HCT116 (cell line): ENCODE data around the gene FTSJ3. TPM values are rescaled to one million over a fixed set of nuclear protein-coding genes. Genes with fewer than 3 reads are reported as not detected.
A peak's percentile ranks its signal among the peaks of the same experiment; 100 is the strongest.

Experiments used
- ATAC-seq: fragments of 200-7000 bp; cut with Tn5 transposase; 2 replicates; pipeline ENCODE4 v1.9.1; 2020; ENCODE audit warnings: mild to moderate bottlenecking, moderate library complexity
- BruUV-seq: library from RNA; stranded (reverse); fragments of 400-500 nt; replicated peaks from 2 replicates; lab custom pipeline; 2021; lab: Mats Ljungman, UMichigan
- CTCF ChIA-PET: fragments of 300-600 bp; sonication (Branson Sonifier 250); formaldehyde crosslinking; loops from one replicate; lab custom pipeline; 2021; ENCODE audit warnings: antibody characterized with exemption; lab: Charles Lee
- POLR2A ChIA-PET: fragments of 300-600, 350-600 bp; sonication (Branson Sonifier 250); formaldehyde crosslinking; loops from one replicate; lab custom pipeline; 2021; ENCODE audit warnings: antibody characterized with exemption; lab: Charles Lee
- RAD21 ChIA-PET, 2 experiments: fragments of 300-600 bp; sonication (Branson Sonifier 250); formaldehyde crosslinking; loops; one replicate each; lab custom pipeline; 2023; ENCODE audit warnings: low total read pairs in 2 of 2; ENCODE audit not compliant: uncharacterized antibody in 2 of 2, unreplicated experiment in 2 of 2, low non-redundant PET in 1 of 2; lab: Charles Lee
- DNase-seq: peaks from one replicate; pipeline ENCODE4 v3.0.0-alpha.2; 2010; ENCODE audit warnings: low read depth, low spot score
- H2AFZ ChIP-seq: fragments of 200-600 bp; shearing (Covaris generic), sonication (generic); 2 replicates; pipeline ENCODE4 v1.6.1; 2017; ENCODE audit warnings: low read depth, mixed run types, mixed read lengths, antibody characterized with exemption, low read length; ENCODE audit not compliant: poor library complexity, severe bottlenecking
- H3K27ac ChIP-seq: 2 replicates; pipeline ENCODE4 v1.5.1; 2012; ENCODE audit warnings: low read depth, low read length
- H3K27me3 ChIP-seq: fragments of 200-600 bp; sonication (generic); 2 replicates; pipeline ENCODE4 v1.6.1; 2016; ENCODE audit warnings: mixed run types, low read length, mixed read lengths; ENCODE audit not compliant: insufficient read depth
- H3K36me3 ChIP-seq, 2 experiments: fragments of 200-500 bp in 1 of 2; fragments of 200-600 bp in 1 of 2; sonication (Bioruptor generic) in 1 of 2; sonication (generic) in 1 of 2; 2 replicates each; pipeline versions ENCODE4 v1.5.1 to v1.6.1; 2014 to 2016; ENCODE audit warnings: low read length in 2 of 2, inconsistent platforms in 1 of 2, mixed read lengths in 1 of 2, mixed run types in 1 of 2; ENCODE audit not compliant: insufficient read depth in 2 of 2, control insufficient read depth in 1 of 2
- H3K4me1 ChIP-seq, 2 experiments: fragments of 200-600 bp in 1 of 2; sonication (generic) in 1 of 2; 2 replicates each; pipeline versions ENCODE4 v1.5.1 to v1.6.1; 2012 to 2017; ENCODE audit warnings: low read length in 2 of 2, inconsistent platforms in 1 of 2, mild to moderate bottlenecking in 1 of 2, mixed read lengths in 1 of 2, mixed run types in 1 of 2, moderate library complexity in 1 of 2; ENCODE audit not compliant: insufficient read depth in 2 of 2, control insufficient read depth in 1 of 2
- H3K4me2 ChIP-seq: fragments of 200-600 bp; sonication (generic); 2 replicates; pipeline ENCODE4 v1.6.1; 2017; ENCODE audit warnings: mixed run types, low read length, mixed read lengths
- H3K4me3 ChIP-seq, 2 experiments: fragments of 200-600 bp in 1 of 2; sonication (generic) in 1 of 2; replicated peaks in 1 of 2; 2 replicates each; pipeline ENCODE4 v1.5.1; 2011 to 2016; ENCODE audit warnings: low read length in 2 of 2, control low read depth in 1 of 2, low read depth in 1 of 2, mild to moderate bottlenecking in 1 of 2, mixed read lengths in 1 of 2, mixed run types in 1 of 2
- H3K79me2 ChIP-seq: fragments of 200-600 bp; sonication (generic); 2 replicates; pipeline ENCODE4 v1.6.1; 2017; ENCODE audit warnings: mild to moderate bottlenecking, mixed run types, low read length, moderate library complexity, mixed read lengths; ENCODE audit not compliant: insufficient read depth
- H3K9ac ChIP-seq: fragments of 200-600 bp; sonication (generic); 2 replicates; pipeline ENCODE4 v1.6.1; 2016; ENCODE audit warnings: low read length, mixed read lengths
- H3K9me2 ChIP-seq: fragments of 200-600 bp; sonication (generic), shearing (Covaris generic); 2 replicates; pipeline ENCODE4 v1.6.1; 2017; ENCODE audit warnings: mixed run types, mild to moderate bottlenecking, moderate library complexity; ENCODE audit not compliant: insufficient read depth
- H3K9me3 ChIP-seq, 2 experiments: fragments of 200-500 bp in 1 of 2; fragments of 200-600 bp in 1 of 2; sonication (Bioruptor generic) in 1 of 2; sonication (generic) in 1 of 2; 2 replicates each; pipeline ENCODE4 v1.6.1; 2014 to 2017; ENCODE audit warnings: low read length in 2 of 2, mixed read lengths in 2 of 2, inconsistent platforms in 1 of 2, low read depth in 1 of 2, mild to moderate bottlenecking in 1 of 2, mixed run types in 1 of 2, moderate library complexity in 1 of 2; ENCODE audit not compliant: control insufficient read depth in 1 of 2, insufficient read depth in 1 of 2
- H4K20me1 ChIP-seq: fragments of 200-600 bp; sonication (generic), shearing (Covaris generic); 2 replicates; pipeline ENCODE4 v1.6.1; 2017; ENCODE audit warnings: mixed run types, mild to moderate bottlenecking, moderate library complexity; ENCODE audit not compliant: insufficient read depth
- CBX3 ChIP-seq: IDR thresholded peaks from 2 replicates; pipeline ENCODE4 v1.6.1; 2012; ENCODE audit warnings: low read depth
- CEBPB ChIP-seq: IDR thresholded peaks from 2 replicates; pipeline ENCODE4 v1.6.1; 2012; ENCODE audit warnings: low read depth
- ELF1 ChIP-seq: IDR thresholded peaks from 2 replicates; pipeline ENCODE4 v1.6.1; 2012; ENCODE audit warnings: low read depth, borderline replicate concordance
- EZH2 ChIP-seq: fragments of 200-600 bp; sonication (generic); IDR thresholded peaks from 2 replicates; pipeline ENCODE4 v1.6.1; 2017; ENCODE audit warnings: antibody characterized with exemption, mixed run types
- EZH2phosphoT487 ChIP-seq: fragments of 200-600 bp; IDR thresholded peaks from 2 replicates; pipeline ENCODE4 v1.6.1; 2018; ENCODE audit warnings: antibody characterized with exemption, borderline replicate concordance
- JUND ChIP-seq: IDR thresholded peaks from 2 replicates; pipeline ENCODE4 v1.6.1; 2012
- POLR2AphosphoS5 ChIP-seq: IDR thresholded peaks from 2 replicates; pipeline ENCODE4 v1.6.1; 2011; ENCODE audit warnings: mild to moderate bottlenecking, low read depth, low read length, moderate library complexity
- RAD21 ChIP-seq: IDR thresholded peaks from 2 replicates; pipeline ENCODE4 v1.6.1; 2012; ENCODE audit warnings: low read depth, mild to moderate bottlenecking
- TCF7L2 ChIP-seq: IDR thresholded peaks from 2 replicates; pipeline ENCODE4 v1.7.0; 2011; ENCODE audit warnings: borderline replicate concordance, inconsistent platforms; ENCODE audit not compliant: insufficient read depth, insufficient read length; ENCODE audit errors: extremely low read depth
- ZFX ChIP-seq: fragments of 450-650 bp; IDR thresholded peaks from 2 replicates; pipeline ENCODE4 v1.6.1; 2017
- ZNF274 ChIP-seq: fragments of 200-500 bp; sonication (Bioruptor generic); IDR thresholded peaks from 2 replicates; pipeline ENCODE4 v1.6.1; 2014; ENCODE audit warnings: mild to moderate bottlenecking, low read depth, low read length, inconsistent platforms
- intact Hi-C: fragments of 100-400 bp; cut with micrococcal nuclease; formaldehyde crosslinking; loops from 2 replicates; pipeline ENCODE4 v1.10.0; 2022
- total RNA-seq: library from RNA; stranded (reverse); gene quantifications from one replicate; pipeline ENCODE4 v1.2.1, GENCODE V29; 2021; ENCODE audit not compliant: unreplicated experiment
- TF ChIP-seq, protein P1 (sequence below): IDR thresholded peaks from 2 replicates; pipeline ENCODE4 v1.6.1; 2012
- TF ChIP-seq, protein P2 (sequence below): IDR thresholded peaks from 2 replicates; pipeline ENCODE4 v1.6.1; 2012
- TF ChIP-seq, protein P3 (sequence below): IDR thresholded peaks from 2 replicates; pipeline ENCODE4 v1.6.1; 2012; ENCODE audit warnings: low read depth
- TF ChIP-seq, protein P4 (sequence below): IDR thresholded peaks from 2 replicates; pipeline ENCODE4 v1.6.1; 2011; ENCODE audit warnings: mild to moderate bottlenecking, low read length, moderate library complexity; ENCODE audit not compliant: insufficient replicate concordance; ENCODE audit errors: extremely low read depth
- TF ChIP-seq, protein P5 (sequence below), 3 experiments: fragments of 200-600 bp in 1 of 3; sonication (generic) in 1 of 3; IDR thresholded peaks in 2 of 3; conservative IDR thresholded peaks in 1 of 3; 2 replicates each; pipeline ENCODE4 v1.5.1; 2012 to 2017; ENCODE audit warnings: low read depth in 2 of 3, low read length in 2 of 3, antibody characterized with exemption in 1 of 3, borderline replicate concordance in 1 of 3, control low read depth in 1 of 3, mild to moderate bottlenecking in 1 of 3, mixed read lengths in 1 of 3, mixed run types in 1 of 3, moderate library complexity in 1 of 3; ENCODE audit not compliant: insufficient read depth in 1 of 3

Gene FTSJ3
- total RNA-seq, 1 experiment from 2014 or later, result 70.9 TPM

DNA sequence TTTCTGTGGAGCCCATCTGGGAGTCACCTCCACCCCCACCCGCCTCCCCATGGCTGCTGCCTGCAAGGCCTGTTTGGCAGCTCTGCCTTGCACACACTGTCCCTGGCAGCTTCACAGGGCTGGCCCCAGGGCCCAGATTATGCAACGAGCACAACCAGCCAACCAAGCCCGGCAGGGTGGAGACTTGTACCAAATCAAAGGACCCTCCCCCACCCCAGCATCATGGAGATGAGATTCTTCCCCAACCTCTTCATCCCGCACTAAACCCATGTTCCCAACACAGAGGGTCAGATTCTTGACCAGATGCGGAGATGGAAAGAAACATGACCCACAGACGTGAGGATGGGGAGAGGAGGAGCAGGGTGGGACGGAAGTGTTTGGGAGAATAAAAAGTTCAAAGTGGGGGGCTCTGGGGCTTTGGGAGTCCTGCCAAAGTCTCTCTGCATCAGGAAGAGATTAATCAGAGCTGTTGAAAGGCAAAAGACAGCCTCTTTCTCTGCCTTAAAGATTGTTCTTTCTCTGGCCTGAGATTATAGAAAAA is 11.2 kb upstream of the FTSJ3 start:
- H4K20me1 ChIP-seq, result no peaks in the 10 kb centered on the region
- peaks cover 15 to 36% of the 10 kb centered on the region in 2 experiments for H3K36me3 ChIP-seq
- BruUV-seq, result no TSS peak
- H3K4me3 ChIP-seq, result peak overlapping the region; percentile 16 to 21; a peak in 3 of 4 replicates
- POLR2A ChIA-PET, result interaction anchor here (0.6 to 2.1 kb wide), 6 partner anchors 9 to 160 kb away, joined by 3 to 7 read pairs (median 4); partner anchors contain the start of gene CCDC47
- H3K4me1 ChIP-seq, result peaks cover 34 to 47% of the 10 kb centered on the region in 2 experiments
- no peak overlapping the region for H2AFZ ChIP-seq
- no peaks in the 10 kb centered on the region for H3K27me3 ChIP-seq
- H3K9me3 ChIP-seq, result no peaks in the 10 kb centered on the region
- H3K9me2 ChIP-seq, result no peaks in the 10 kb centered on the region
- DNase-seq, result no peak
- peak overlapping the region; percentile 54 for H3K9ac ChIP-seq
- TF ChIP-seq, protein P1, sequence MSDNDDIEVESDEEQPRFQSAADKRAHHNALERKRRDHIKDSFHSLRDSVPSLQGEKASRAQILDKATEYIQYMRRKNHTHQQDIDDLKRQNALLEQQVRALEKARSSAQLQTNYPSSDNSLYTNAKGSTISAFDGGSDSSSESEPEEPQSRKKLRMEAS, result no peak
- TF ChIP-seq EZH2phosphoT487 (no peak), CEBPB (no peak), POLR2AphosphoS5 (no peak), ZNF274 (no peak), ZFX (no peak), ELF1 (no peak), EZH2 (no peak), JUND (no peak), CBX3 (no peak), TCF7L2 (no peak), RAD21 (no peak)
- TF ChIP-seq, protein P2, sequence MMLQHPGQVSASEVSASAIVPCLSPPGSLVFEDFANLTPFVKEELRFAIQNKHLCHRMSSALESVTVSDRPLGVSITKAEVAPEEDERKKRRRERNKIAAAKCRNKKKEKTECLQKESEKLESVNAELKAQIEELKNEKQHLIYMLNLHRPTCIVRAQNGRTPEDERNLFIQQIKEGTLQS, result no peak
- TF ChIP-seq, protein P3, sequence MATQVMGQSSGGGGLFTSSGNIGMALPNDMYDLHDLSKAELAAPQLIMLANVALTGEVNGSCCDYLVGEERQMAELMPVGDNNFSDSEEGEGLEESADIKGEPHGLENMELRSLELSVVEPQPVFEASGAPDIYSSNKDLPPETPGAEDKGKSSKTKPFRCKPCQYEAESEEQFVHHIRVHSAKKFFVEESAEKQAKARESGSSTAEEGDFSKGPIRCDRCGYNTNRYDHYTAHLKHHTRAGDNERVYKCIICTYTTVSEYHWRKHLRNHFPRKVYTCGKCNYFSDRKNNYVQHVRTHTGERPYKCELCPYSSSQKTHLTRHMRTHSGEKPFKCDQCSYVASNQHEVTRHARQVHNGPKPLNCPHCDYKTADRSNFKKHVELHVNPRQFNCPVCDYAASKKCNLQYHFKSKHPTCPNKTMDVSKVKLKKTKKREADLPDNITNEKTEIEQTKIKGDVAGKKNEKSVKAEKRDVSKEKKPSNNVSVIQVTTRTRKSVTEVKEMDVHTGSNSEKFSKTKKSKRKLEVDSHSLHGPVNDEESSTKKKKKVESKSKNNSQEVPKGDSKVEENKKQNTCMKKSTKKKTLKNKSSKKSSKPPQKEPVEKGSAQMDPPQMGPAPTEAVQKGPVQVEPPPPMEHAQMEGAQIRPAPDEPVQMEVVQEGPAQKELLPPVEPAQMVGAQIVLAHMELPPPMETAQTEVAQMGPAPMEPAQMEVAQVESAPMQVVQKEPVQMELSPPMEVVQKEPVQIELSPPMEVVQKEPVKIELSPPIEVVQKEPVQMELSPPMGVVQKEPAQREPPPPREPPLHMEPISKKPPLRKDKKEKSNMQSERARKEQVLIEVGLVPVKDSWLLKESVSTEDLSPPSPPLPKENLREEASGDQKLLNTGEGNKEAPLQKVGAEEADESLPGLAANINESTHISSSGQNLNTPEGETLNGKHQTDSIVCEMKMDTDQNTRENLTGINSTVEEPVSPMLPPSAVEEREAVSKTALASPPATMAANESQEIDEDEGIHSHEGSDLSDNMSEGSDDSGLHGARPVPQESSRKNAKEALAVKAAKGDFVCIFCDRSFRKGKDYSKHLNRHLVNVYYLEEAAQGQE, result no peak
- TF ChIP-seq, protein P4, sequence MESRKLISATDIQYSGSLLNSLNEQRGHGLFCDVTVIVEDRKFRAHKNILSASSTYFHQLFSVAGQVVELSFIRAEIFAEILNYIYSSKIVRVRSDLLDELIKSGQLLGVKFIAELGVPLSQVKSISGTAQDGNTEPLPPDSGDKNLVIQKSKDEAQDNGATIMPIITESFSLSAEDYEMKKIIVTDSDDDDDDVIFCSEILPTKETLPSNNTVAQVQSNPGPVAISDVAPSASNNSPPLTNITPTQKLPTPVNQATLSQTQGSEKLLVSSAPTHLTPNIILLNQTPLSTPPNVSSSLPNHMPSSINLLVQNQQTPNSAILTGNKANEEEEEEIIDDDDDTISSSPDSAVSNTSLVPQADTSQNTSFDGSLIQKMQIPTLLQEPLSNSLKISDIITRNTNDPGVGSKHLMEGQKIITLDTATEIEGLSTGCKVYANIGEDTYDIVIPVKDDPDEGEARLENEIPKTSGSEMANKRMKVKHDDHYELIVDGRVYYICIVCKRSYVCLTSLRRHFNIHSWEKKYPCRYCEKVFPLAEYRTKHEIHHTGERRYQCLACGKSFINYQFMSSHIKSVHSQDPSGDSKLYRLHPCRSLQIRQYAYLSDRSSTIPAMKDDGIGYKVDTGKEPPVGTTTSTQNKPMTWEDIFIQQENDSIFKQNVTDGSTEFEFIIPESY, result no peak
- TF ChIP-seq, protein P5, sequence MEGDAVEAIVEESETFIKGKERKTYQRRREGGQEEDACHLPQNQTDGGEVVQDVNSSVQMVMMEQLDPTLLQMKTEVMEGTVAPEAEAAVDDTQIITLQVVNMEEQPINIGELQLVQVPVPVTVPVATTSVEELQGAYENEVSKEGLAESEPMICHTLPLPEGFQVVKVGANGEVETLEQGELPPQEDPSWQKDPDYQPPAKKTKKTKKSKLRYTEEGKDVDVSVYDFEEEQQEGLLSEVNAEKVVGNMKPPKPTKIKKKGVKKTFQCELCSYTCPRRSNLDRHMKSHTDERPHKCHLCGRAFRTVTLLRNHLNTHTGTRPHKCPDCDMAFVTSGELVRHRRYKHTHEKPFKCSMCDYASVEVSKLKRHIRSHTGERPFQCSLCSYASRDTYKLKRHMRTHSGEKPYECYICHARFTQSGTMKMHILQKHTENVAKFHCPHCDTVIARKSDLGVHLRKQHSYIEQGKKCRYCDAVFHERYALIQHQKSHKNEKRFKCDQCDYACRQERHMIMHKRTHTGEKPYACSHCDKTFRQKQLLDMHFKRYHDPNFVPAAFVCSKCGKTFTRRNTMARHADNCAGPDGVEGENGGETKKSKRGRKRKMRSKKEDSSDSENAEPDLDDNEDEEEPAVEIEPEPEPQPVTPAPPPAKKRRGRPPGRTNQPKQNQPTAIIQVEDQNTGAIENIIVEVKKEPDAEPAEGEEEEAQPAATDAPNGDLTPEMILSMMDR (IDR thresholded peaks at IDR 0.05 in 2 of 3, conservative IDR thresholded peaks at IDR 0.05 in 1 of 3; ENCODE audit: borderline replicate concordance in 1 of 3, insufficient read depth in 1 of 3, low read depth in 2 of 3, low read length in 2 of 3), result no peak
- CTCF ChIA-PET, result no interaction called here
- peaks cover 67% of the 10 kb centered on the region for H3K79me2 ChIP-seq
- H3K27ac ChIP-seq, result peak overlapping the region; percentile 51
- intact Hi-C loops, result loop anchor here (1.0 kb wide), 1 partner anchor 11 kb away; the partner anchor contains the start of genes FTSJ3 and PSMC5
- RAD21 ChIA-PET, result no interaction called here
- H3K4me2 ChIP-seq, result peak overlapping the region; percentile 47
- no peak for ATAC-seq
